Measurements from ENCODE around the gene SLC13A5.

Gene SLC13A5

GRCh38 chr17:6654841-6655731 is 58.1 kb downstream of the SLC13A5 start:
- no peaks in the 10 kb centered on the region for H3K9me3 ChIP-seq (ENCODE audit: control insufficient read depth, insufficient read depth, low read length)
- no peak overlapping the region for H3K27ac ChIP-seq (ENCODE audit: low read length)
- no peak for DNase-seq (ENCODE audit: low read depth, low spot score)
- H3K27me3 ChIP-seq (ENCODE audit: control insufficient read depth, insufficient read depth, low read length) = peaks cover 8% of the 10 kb centered on the region; the same call in 1 of the 2 replicates
- H3K36me3 ChIP-seq (ENCODE audit: control insufficient read depth, insufficient read depth, low read length) = no peaks in the 10 kb centered on the region
- peaks cover 9% of the 10 kb centered on the region for H3K4me1 ChIP-seq (ENCODE audit: control insufficient read depth, insufficient read depth, low read length)
- peak overlapping the region; percentile 16; the same call in 1 of the 2 replicates for H3K4me3 ChIP-seq (ENCODE audit: low read length)
- no CpG with 5 or more reads among the region's 46 CpGs for WGBS (ENCODE audit: insufficient coverage, insufficient read length)

- no CpG with 5 or more reads among the region's 47 CpGs for WGBS (ENCODE audit: insufficient coverage, insufficient read length)
- no peaks in the 10 kb centered on the region for H3K9me3 ChIP-seq (ENCODE audit: control insufficient read depth, insufficient read depth, low read length)
- DNase-seq (ENCODE audit: low read depth, low spot score) = no peak
- H3K4me1 ChIP-seq (ENCODE audit: control insufficient read depth, insufficient read depth, low read length) = peaks cover 9% of the 10 kb centered on the region; the same call in 1 of the 2 replicates
- no peaks in the 10 kb centered on the region for H3K36me3 ChIP-seq (ENCODE audit: control insufficient read depth, insufficient read depth, low read length)
- peaks cover 8% of the 10 kb centered on the region; the same call in 1 of the 2 replicates for H3K27me3 ChIP-seq (ENCODE audit: control insufficient read depth, insufficient read depth, low read length)
- peak overlapping the region; percentile 98; the same call in 1 of the 2 replicates for H3K4me3 ChIP-seq (ENCODE audit: low read length)
- no peak overlapping the region for H3K27ac ChIP-seq (ENCODE audit: low read length)
Measured at GRCh38 chr17:6651919-6652452, 61.2 kb downstream of the SLC13A5 start.

GRCh38 chr17:6651354-6651918 is 61.7 kb downstream of the SLC13A5 start, which contains the start of the genes C17orf100 and MED31:
C17orf100 (plus strand) TSS chr17:6651762; CDS start chr17:6651914, 152 bp downstream.
MED31 (minus strand) TSS chr17:6651605; CDS start chr17:6651528, 77 bp downstream.
- Histone ChIP-seq H3K4me1 (ENCODE audit: control insufficient read depth, insufficient read depth, low read length) (peaks cover 9% of the 10 kb centered on the region; the same call in 1 of the 2 replicates), H3K27me3 (ENCODE audit: control insufficient read depth, insufficient read depth, low read length) (peaks cover 8% of the 10 kb centered on the region; the same call in 1 of the 2 replicates)

DNA sequence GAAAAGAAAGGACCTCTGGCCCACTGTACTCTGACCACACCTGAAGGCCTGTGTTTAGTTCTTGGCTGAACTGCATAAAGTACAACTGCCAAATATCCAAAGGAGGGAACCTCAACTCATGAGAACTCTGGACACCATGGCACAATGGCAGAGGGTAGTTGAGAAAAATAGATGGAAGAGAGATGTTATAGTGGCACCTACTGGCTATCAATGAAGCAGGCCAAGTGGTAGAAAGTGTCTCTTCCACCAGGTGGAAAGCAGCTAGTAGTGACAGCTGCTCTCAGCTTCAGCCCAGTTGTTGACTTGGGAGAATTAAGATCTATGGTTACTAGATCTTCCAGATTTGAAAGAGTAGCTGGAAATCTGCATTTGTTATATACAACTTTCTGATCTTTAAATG is 65.0 kb downstream of the SLC13A5 start:
- H3K27me3 ChIP-seq (ENCODE audit: control insufficient read depth, insufficient read depth, low read length) = no peaks in the 10 kb centered on the region
- 0 out of 2 replicates have a peak, but pooled peaks cover 3% of the 10 kb centered on the region for H3K36me3 ChIP-seq (ENCODE audit: control insufficient read depth, insufficient read depth, low read length)
- no peak for DNase-seq (ENCODE audit: low read depth, low spot score)
- H3K4me3 ChIP-seq (ENCODE audit: low read length) = no peak overlapping the region
- H3K9me3 ChIP-seq (ENCODE audit: control insufficient read depth, insufficient read depth, low read length) = no peaks in the 10 kb centered on the region
- H3K4me1 ChIP-seq (ENCODE audit: control insufficient read depth, insufficient read depth, low read length) = peaks cover 3% of the 10 kb centered on the region; the same call in 1 of the 2 replicates
- no peak overlapping the region for H3K27ac ChIP-seq (ENCODE audit: low read length)

More at GRCh38 chr17:6651354-6651918, 61.7 kb downstream of the SLC13A5 start, which contains the start of the genes C17orf100 and MED31:
- WGBS (ENCODE audit: insufficient coverage, insufficient read length) = no CpG with 5 or more reads among the region's 35 CpGs
- Histone ChIP-seq H3K4me3 (ENCODE audit: low read length) (peak within 1 kb of the TSS; percentile 98), H3K9me3 (ENCODE audit: control insufficient read depth, insufficient read depth, low read length) (no peaks in the 10 kb centered on the region), H3K36me3 (ENCODE audit: control insufficient read depth, insufficient read depth, low read length) (no peaks in the 10 kb centered on the region), H3K27ac (ENCODE audit: low read length) (no peak within 1 kb of the TSS)
- peak; percentile 82 for DNase-seq (ENCODE audit: low read depth, low spot score)

DNA sequence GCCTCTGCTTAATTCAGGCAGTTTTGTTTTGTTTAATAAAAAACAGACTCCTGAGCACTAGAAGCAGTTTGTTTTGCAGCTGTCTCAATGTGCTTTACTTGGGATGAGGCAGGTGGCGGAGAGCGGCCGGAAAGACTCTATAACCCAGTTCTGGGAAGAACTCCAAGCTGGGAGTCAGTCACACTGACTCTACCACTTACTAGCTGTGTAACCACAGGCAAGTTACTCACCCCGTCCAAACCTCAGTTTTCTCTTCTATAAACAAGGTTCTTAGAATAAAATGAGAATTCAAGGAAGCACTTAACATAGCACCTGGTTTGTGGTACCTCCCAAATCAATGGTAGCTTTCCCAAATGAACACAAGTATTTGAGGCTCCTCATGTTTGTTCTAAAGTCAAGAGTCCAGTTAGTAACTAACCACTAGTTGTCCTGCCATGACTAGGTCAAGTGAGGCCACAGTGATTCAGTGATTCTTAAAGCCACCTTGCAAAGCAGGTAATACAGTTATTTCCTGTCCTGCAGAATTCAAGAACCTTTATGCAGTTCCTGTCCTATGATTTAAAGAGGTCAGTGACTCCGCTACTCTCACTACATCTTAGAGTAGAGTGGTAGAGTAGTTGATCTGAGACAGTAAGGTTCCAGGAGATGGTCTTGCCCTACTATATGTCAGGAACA is 69.6 kb downstream of the SLC13A5 start:
- Histone ChIP-seq H3K9me3 (ENCODE audit: control insufficient read depth, insufficient read depth, low read length) (no peaks in the 10 kb centered on the region), H3K27me3 (ENCODE audit: control insufficient read depth, insufficient read depth, low read length) (no peaks in the 10 kb centered on the region), H3K36me3 (ENCODE audit: control insufficient read depth, insufficient read depth, low read length) (0 out of 2 replicates have a peak, but pooled peaks cover 3% of the 10 kb centered on the region), H3K4me1 (ENCODE audit: control insufficient read depth, insufficient read depth, low read length) (no peaks in the 10 kb centered on the region), H3K4me3 (ENCODE audit: low read length) (no peak overlapping the region), H3K27ac (ENCODE audit: low read length) (no peak overlapping the region)
- WGBS (ENCODE audit: insufficient coverage, insufficient read length) = no CpG with 5 or more reads among the region's 5 CpGs
- DNase-seq (ENCODE audit: low read depth, low spot score) = no peak

DNA sequence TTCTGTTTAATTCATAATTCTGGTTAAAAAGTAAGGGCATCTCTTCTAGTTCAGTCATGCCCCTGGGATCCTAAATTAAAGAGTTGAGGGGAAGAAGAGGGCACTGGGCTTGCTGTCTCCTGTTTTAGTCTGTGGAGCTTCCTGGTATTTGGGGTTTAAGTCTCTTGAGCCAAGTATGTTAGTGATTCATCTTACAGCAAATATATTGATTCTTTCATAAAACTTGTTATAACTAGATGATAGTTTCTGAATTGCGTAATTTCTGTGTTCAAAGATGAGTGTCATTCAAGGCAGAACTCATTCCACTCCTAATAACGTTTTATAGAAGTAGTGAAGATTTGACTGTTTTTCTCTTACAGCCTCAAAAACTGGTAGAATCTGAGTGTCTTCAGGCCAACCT is 70.6 kb downstream of the SLC13A5 start:
- Histone ChIP-seq H3K4me3 (ENCODE audit: low read length) (no peak overlapping the region), H3K27ac (ENCODE audit: low read length) (no peak overlapping the region), H3K27me3 (ENCODE audit: control insufficient read depth, insufficient read depth, low read length) (no peaks in the 10 kb centered on the region), H3K36me3 (ENCODE audit: control insufficient read depth, insufficient read depth, low read length) (0 out of 2 replicates have a peak, but pooled peaks cover 3% of the 10 kb centered on the region), H3K4me1 (ENCODE audit: control insufficient read depth, insufficient read depth, low read length) (no peaks in the 10 kb centered on the region), H3K9me3 (ENCODE audit: control insufficient read depth, insufficient read depth, low read length) (no peaks in the 10 kb centered on the region)
- DNase-seq (ENCODE audit: low read depth, low spot score) = no peak
- WGBS (ENCODE audit: insufficient coverage, insufficient read length) = no CpG with 5 or more reads among the region's 2 CpGs

DNA sequence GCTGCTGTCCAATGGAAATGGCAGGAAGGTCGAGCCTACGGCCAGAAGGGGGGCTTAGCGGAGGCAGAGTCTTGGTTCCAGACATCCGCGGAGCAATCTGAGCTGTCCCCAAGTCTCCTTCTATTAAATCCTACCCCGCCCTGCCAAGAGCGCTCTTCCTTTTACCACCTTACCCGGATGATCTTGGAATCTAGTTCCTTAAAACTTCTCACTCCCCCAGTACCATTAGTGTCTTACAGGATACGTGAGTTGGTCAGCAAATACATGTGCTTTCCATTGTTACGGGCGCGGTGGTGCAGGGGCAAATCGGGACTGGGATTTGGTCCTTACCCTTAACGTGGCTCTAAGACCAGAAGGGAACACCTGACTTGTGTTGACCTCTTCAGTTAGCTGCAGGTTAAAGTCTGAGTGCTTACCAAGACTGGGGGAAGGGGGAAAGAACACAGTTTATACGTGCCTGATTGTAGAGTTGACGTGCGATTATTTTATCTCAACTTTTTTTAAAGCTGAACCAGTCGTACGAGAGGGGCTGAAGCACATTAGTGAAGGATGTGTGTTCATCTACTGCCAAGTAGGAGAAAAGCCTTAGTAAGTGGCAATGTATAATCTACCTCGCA is 71.8 kb downstream of the SLC13A5 start:
- H3K27me3 ChIP-seq (ENCODE audit: control insufficient read depth, insufficient read depth, low read length) = no peaks in the 10 kb centered on the region
- H3K4me3 ChIP-seq (ENCODE audit: low read length) = peak overlapping the region; percentile 89
- H3K36me3 ChIP-seq (ENCODE audit: control insufficient read depth, insufficient read depth, low read length) = 0 out of 2 replicates have a peak, but pooled peaks cover 3% of the 10 kb centered on the region
- H3K9me3 ChIP-seq (ENCODE audit: control insufficient read depth, insufficient read depth, low read length) = no peaks in the 10 kb centered on the region
- no peaks in the 10 kb centered on the region for H3K4me1 ChIP-seq (ENCODE audit: control insufficient read depth, insufficient read depth, low read length)
- no peak for DNase-seq (ENCODE audit: low read depth, low spot score)
- no CpG with 5 or more reads among the region's 20 CpGs for WGBS (ENCODE audit: insufficient coverage, insufficient read length)
- H3K27ac ChIP-seq (ENCODE audit: low read length) = no peak overlapping the region

DNA sequence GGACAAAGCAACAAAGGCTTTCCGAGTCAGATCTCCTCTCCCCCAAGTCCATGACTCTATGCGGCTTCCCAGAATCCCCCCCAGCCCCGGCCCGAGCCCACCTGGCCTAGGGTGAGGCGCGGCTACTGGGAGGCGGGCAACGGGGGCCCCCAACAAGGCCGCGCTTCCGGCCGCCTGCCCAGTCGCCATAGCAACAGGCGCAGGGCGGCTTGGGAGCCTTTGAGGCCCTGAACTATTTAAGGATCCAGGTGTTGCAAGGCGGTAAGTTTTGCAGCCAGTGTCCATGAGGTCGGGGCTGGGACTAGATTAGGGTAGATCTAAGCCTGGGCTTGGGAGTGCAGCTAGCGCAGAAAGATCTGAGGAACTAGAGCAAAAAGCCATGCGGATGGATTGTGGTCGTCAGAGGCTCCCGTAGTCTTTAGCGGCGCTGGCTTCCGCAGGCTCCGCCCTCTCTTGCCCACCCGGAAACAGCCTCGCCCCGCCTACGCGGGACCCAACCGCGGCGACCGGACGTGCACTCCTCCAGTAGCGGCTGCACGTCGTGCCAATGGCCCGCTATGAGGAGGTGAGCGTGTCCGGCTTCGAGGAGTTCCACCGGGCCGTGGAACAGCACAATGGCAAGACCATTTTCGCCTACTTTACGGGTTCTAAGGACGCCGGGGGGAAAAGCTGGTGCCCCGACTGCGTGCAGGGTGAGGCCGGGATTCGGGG is 72.5 kb downstream of the SLC13A5 start, which contains the start of the genes KIAA0753 and TXNDC17:
TSS of gene KIAA0753 (minus strand) at position 176 of the 711 bp plus-strand sequence. CDS start 5,608 bp downstream, outside the sequence.
TSS of gene TXNDC17 (plus strand) at position 525 of the 711 bp plus-strand sequence. CDS start at position 548, 23 bp downstream.
- peak; percentile 79 for DNase-seq (ENCODE audit: low read depth, low spot score)
- Histone ChIP-seq H3K9me3 (ENCODE audit: control insufficient read depth, insufficient read depth, low read length) (no peaks in the 10 kb centered on the region), H3K36me3 (ENCODE audit: control insufficient read depth, insufficient read depth, low read length) (0 out of 2 replicates have a peak, but pooled peaks cover 3% of the 10 kb centered on the region), H3K27ac (ENCODE audit: low read length) (no peak within 1 kb of the TSS), H3K27me3 (ENCODE audit: control insufficient read depth, insufficient read depth, low read length) (no peaks in the 10 kb centered on the region), H3K4me1 (ENCODE audit: control insufficient read depth, insufficient read depth, low read length) (no peaks in the 10 kb centered on the region), H3K4me3 (ENCODE audit: low read length) (peak within 1 kb of the TSS; percentile 89)
- no CpG with 5 or more reads among the region's 52 CpGs for WGBS (ENCODE audit: insufficient coverage, insufficient read length)

All from iPS DF 6.9 (cell line).